ENCODE results near the gene SALL3. TPM values are rescaled to one million over a fixed set of nuclear protein-coding genes. Genes with fewer than 3 reads are reported as not detected.

Gene SALL3
- total and polyA plus RNA-seq, 2 of the 4 experiments (the other 2 are of a cell fraction) = not detected

DNA sequence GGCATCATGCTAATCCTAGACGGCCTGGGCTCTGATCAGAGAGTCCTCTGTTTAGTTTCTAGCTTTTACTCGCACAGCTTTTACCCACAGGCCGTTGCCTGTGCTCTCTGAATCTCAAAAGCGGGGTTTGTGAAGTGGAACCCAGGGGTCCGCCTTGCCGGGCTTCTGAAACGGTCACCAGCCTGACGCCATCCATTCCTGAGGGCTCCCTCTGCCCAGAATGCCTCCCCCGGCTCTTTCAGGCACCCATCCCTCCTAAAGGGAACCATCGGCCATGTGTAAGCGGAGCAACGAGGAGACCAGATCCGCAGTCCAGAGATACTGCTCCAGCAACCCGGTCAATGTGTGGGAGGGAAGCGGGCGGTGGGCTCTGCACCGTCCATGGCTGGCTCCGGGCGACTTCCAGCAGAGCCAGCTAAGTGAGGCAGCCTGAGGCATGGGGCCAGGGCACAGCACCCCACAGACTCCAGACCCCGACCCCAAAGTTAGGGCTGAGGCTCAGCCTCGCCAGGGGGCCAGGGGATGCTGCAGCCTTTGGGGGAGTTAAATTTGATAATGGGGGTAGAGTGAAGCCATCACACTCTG, 28.8 kb downstream of the SALL3 start:
- no peak overlapping the region for H4K5ac ChIP-seq (ENCODE audit: low read depth, low read length)
- H3K27me3 ChIP-seq (ENCODE audit: control insufficient read depth, insufficient read depth, low read length) = no peaks in the 10 kb centered on the region
- H4K8ac ChIP-seq (ENCODE audit: low read depth in 2 of 2, low read length in 2 of 2) = no peak overlapping the region
- H2AK5ac ChIP-seq (ENCODE audit: low read depth, low read length) = no peak overlapping the region
- POLR2A ChIA-PET (ENCODE audit: unreplicated experiment) = no interaction called here
- no peaks in the 10 kb centered on the region for H3K9me1 ChIP-seq (ENCODE audit: insufficient read depth, low read length)
- no peak overlapping the region for H2BK20ac ChIP-seq (ENCODE audit: low read depth, low read length)
- H3K4me2 ChIP-seq (ENCODE audit: low read depth, low read length) = no peak overlapping the region
- no peak overlapping the region for H2BK5ac ChIP-seq (ENCODE audit: low read depth, low read length, poor library complexity, severe bottlenecking)
- no peak overlapping the region for H4K91ac ChIP-seq (ENCODE audit: insufficient read depth, low read depth, low read length)
- no peak for ATAC-seq (ENCODE audit: low read depth)
- in situ Hi-C loops (cut with MboI; ENCODE audit: low sequenced_read_pairs) (no loop called here), dilution Hi-C loops (cut with HindIII; ENCODE audit: low sequenced_read_pairs, unreplicated experiment) (no loop called here), intact Hi-C loops (cut with micrococcal nuclease) (no loop called here)
- H2AFZ ChIP-seq (replicated peaks; ENCODE audit: low read length, poor library complexity) = no peak overlapping the region
- no peak overlapping the region for H3K56ac ChIP-seq (ENCODE audit: extremely low read depth, insufficient read depth, low read length)
- no TSS peak for BruUV-seq (replicated peaks)
- H2BK15ac ChIP-seq (ENCODE audit: low read depth, low read length) = no peak overlapping the region
- no peaks in the 10 kb centered on the region for H3K4me1 ChIP-seq (ENCODE audit: control insufficient read depth, insufficient read depth, low read length)
- WGBS, 2 experiments (ENCODE audit: extremely low coverage in 2 of 2, insufficient read length in 1 of 2) = 77% methylated on average over 6 of the region's 21 CpGs; no CpG with 5 or more reads in 1 of the 2 experiments
- no peak overlapping the region for H3K4ac ChIP-seq (ENCODE audit: low read depth, low read length)
- H4K20me1 ChIP-seq (ENCODE audit: insufficient read depth, low read length) = no peaks in the 10 kb centered on the region
- H3K18ac ChIP-seq (ENCODE audit: low read depth, low read length) = no peak overlapping the region
- CTCF ChIA-PET = no interaction called here
- H3K36me3 ChIP-seq (ENCODE audit: control insufficient read depth, insufficient read depth, low read length) = no peaks in the 10 kb centered on the region
- H3K4me3 ChIP-seq (ENCODE audit: insufficient read depth, low read depth, low read length) = no peak overlapping the region
- H3K27ac ChIP-seq (ENCODE audit: insufficient read depth, low read length) = no peak overlapping the region
- H3K9me3 ChIP-seq (ENCODE audit: control insufficient read depth, insufficient read depth, low read length) = peaks cover 19% of the 10 kb centered on the region
- no peak for DNase-seq
- H2BK120ac ChIP-seq (ENCODE audit: low read depth, low read length) = no peak overlapping the region
- H2AK9ac ChIP-seq (replicated peaks; ENCODE audit: low read depth, low read length, poor library complexity) = no peak overlapping the region
- no peak overlapping the region for H3K14ac ChIP-seq (replicated peaks; ENCODE audit: low read depth, low read length)
- H3K9ac ChIP-seq (ENCODE audit: low read depth, low read length) = no peak overlapping the region
- no peaks in the 10 kb centered on the region for H3K79me1 ChIP-seq (ENCODE audit: low read depth in 1 of 2, low read length in 2 of 2)
- H3K23ac ChIP-seq (ENCODE audit: low read depth, low read length) = no peak overlapping the region
- TF ChIP-seq, protein P1, sequence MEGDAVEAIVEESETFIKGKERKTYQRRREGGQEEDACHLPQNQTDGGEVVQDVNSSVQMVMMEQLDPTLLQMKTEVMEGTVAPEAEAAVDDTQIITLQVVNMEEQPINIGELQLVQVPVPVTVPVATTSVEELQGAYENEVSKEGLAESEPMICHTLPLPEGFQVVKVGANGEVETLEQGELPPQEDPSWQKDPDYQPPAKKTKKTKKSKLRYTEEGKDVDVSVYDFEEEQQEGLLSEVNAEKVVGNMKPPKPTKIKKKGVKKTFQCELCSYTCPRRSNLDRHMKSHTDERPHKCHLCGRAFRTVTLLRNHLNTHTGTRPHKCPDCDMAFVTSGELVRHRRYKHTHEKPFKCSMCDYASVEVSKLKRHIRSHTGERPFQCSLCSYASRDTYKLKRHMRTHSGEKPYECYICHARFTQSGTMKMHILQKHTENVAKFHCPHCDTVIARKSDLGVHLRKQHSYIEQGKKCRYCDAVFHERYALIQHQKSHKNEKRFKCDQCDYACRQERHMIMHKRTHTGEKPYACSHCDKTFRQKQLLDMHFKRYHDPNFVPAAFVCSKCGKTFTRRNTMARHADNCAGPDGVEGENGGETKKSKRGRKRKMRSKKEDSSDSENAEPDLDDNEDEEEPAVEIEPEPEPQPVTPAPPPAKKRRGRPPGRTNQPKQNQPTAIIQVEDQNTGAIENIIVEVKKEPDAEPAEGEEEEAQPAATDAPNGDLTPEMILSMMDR (conservative IDR thresholded peaks at IDR 0.05; ENCODE audit: low read depth, low read length) = no peak
